ENCODE data around the gene SCN3B.

DNA sequence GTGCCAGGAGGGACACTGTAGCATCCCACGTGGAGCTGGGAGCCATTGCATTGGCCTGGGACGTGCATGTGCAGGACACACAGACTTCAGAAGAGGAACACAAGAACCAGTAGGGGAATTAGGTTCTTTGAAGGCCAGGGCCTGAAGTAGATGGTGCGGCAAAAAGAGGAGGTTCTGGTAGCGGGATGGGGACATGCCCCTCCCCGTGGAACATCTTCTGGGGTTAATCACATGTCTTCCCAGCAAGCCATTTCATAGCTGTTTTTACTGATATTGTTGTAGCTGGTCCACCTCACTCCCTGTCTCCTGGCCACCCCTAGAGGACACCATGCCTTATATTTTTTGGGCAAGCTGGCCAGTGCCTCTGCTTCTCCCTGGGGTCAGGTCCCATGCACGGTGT lies 74.3 kb downstream of the SCN3B start:
- TF ChIP-seq NFE2L1 (CRISPR knock-in tag; IDR thresholded peaks at IDR 0.05; ENCODE audit: borderline replicate concordance) (no peak), ZNF713 (CRISPR knock-in tag; IDR thresholded peaks at IDR 0.05) (no peak), ZFP1 (CRISPR knock-in tag; IDR thresholded peaks at IDR 0.05) (no peak), HDAC2 (CRISPR knock-in tag; IDR thresholded peaks at IDR 0.05) (no peak), SMAD3 (CRISPR knock-in tag; IDR thresholded peaks at IDR 0.05) (no peak)
- TF ChIP-seq, protein P1, sequence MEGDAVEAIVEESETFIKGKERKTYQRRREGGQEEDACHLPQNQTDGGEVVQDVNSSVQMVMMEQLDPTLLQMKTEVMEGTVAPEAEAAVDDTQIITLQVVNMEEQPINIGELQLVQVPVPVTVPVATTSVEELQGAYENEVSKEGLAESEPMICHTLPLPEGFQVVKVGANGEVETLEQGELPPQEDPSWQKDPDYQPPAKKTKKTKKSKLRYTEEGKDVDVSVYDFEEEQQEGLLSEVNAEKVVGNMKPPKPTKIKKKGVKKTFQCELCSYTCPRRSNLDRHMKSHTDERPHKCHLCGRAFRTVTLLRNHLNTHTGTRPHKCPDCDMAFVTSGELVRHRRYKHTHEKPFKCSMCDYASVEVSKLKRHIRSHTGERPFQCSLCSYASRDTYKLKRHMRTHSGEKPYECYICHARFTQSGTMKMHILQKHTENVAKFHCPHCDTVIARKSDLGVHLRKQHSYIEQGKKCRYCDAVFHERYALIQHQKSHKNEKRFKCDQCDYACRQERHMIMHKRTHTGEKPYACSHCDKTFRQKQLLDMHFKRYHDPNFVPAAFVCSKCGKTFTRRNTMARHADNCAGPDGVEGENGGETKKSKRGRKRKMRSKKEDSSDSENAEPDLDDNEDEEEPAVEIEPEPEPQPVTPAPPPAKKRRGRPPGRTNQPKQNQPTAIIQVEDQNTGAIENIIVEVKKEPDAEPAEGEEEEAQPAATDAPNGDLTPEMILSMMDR (CRISPR knock-in tag; IDR thresholded peaks at IDR 0.05): no peak
- TF ChIP-seq, protein P2, sequence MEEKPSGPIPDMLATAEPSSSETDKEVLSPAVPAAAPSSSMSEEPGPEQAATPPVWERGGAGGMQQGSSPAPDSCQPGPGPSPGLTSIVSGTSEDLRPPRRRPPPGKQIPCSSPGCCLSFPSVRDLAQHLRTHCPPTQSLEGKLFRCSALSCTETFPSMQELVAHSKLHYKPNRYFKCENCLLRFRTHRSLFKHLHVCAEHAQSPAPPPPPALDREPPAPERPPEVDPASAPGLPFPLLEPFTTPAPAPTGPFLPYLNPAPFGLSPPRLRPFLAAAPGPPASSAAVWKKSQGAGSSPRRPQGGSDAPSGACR (CRISPR knock-in tag; IDR thresholded peaks at IDR 0.05): no peak
